HCT116 (cell line): ENCODE measurements around the gene TMEM50B. TPM values are rescaled to one million over a fixed set of nuclear protein-coding genes. Genes with fewer than 3 reads are reported as not detected.

Experiments used
- ATAC-seq: fragments of 200-7000 bp; cut with Tn5 transposase; 2 replicates; pipeline ENCODE4 v1.9.1; 2020; ENCODE audit warnings: mild to moderate bottlenecking, moderate library complexity
- BruUV-seq: library from RNA; stranded (reverse); fragments of 400-500 nt; replicated peaks from 2 replicates; lab custom pipeline; 2021; lab: Mats Ljungman, UMichigan
- CTCF ChIA-PET: fragments of 300-600 bp; sonication (Branson Sonifier 250); formaldehyde crosslinking; loops from one replicate; lab custom pipeline; 2021; ENCODE audit warnings: antibody characterized with exemption; lab: Charles Lee
- POLR2A ChIA-PET: fragments of 300-600, 350-600 bp; sonication (Branson Sonifier 250); formaldehyde crosslinking; loops from one replicate; lab custom pipeline; 2021; ENCODE audit warnings: antibody characterized with exemption; lab: Charles Lee
- RAD21 ChIA-PET, 2 experiments: fragments of 300-600 bp; sonication (Branson Sonifier 250); formaldehyde crosslinking; loops; one replicate each; lab custom pipeline; 2023; ENCODE audit warnings: low total read pairs in 2 of 2; ENCODE audit not compliant: uncharacterized antibody in 2 of 2, unreplicated experiment in 2 of 2, low non-redundant PET in 1 of 2; lab: Charles Lee
- DNase-seq: peaks from one replicate; pipeline ENCODE4 v3.0.0-alpha.2; 2010; ENCODE audit warnings: low read depth, low spot score
- H2AFZ ChIP-seq: fragments of 200-600 bp; shearing (Covaris generic), sonication (generic); 2 replicates; pipeline ENCODE4 v1.6.1; 2017; ENCODE audit warnings: low read depth, mixed run types, mixed read lengths, antibody characterized with exemption, low read length; ENCODE audit not compliant: poor library complexity, severe bottlenecking
- H3K27ac ChIP-seq: 2 replicates; pipeline ENCODE4 v1.5.1; 2012; ENCODE audit warnings: low read depth, low read length
- H3K27me3 ChIP-seq: fragments of 200-600 bp; sonication (generic); 2 replicates; pipeline ENCODE4 v1.6.1; 2016; ENCODE audit warnings: mixed run types, low read length, mixed read lengths; ENCODE audit not compliant: insufficient read depth
- H3K36me3 ChIP-seq, 2 experiments: fragments of 200-500 bp in 1 of 2; fragments of 200-600 bp in 1 of 2; sonication (Bioruptor generic) in 1 of 2; sonication (generic) in 1 of 2; 2 replicates each; pipeline versions ENCODE4 v1.5.1 to v1.6.1; 2014 to 2016; ENCODE audit warnings: low read length in 2 of 2, inconsistent platforms in 1 of 2, mixed read lengths in 1 of 2, mixed run types in 1 of 2; ENCODE audit not compliant: insufficient read depth in 2 of 2, control insufficient read depth in 1 of 2
- H3K4me1 ChIP-seq, 2 experiments: fragments of 200-600 bp in 1 of 2; sonication (generic) in 1 of 2; 2 replicates each; pipeline versions ENCODE4 v1.5.1 to v1.6.1; 2012 to 2017; ENCODE audit warnings: low read length in 2 of 2, inconsistent platforms in 1 of 2, mild to moderate bottlenecking in 1 of 2, mixed read lengths in 1 of 2, mixed run types in 1 of 2, moderate library complexity in 1 of 2; ENCODE audit not compliant: insufficient read depth in 2 of 2, control insufficient read depth in 1 of 2
- H3K4me2 ChIP-seq: fragments of 200-600 bp; sonication (generic); 2 replicates; pipeline ENCODE4 v1.6.1; 2017; ENCODE audit warnings: mixed run types, low read length, mixed read lengths
- H3K4me3 ChIP-seq, 2 experiments: fragments of 200-600 bp in 1 of 2; sonication (generic) in 1 of 2; replicated peaks in 1 of 2; 2 replicates each; pipeline ENCODE4 v1.5.1; 2011 to 2016; ENCODE audit warnings: low read length in 2 of 2, control low read depth in 1 of 2, low read depth in 1 of 2, mild to moderate bottlenecking in 1 of 2, mixed read lengths in 1 of 2, mixed run types in 1 of 2
- H3K79me2 ChIP-seq: fragments of 200-600 bp; sonication (generic); 2 replicates; pipeline ENCODE4 v1.6.1; 2017; ENCODE audit warnings: mild to moderate bottlenecking, mixed run types, low read length, moderate library complexity, mixed read lengths; ENCODE audit not compliant: insufficient read depth
- H3K9ac ChIP-seq: fragments of 200-600 bp; sonication (generic); 2 replicates; pipeline ENCODE4 v1.6.1; 2016; ENCODE audit warnings: low read length, mixed read lengths
- H3K9me2 ChIP-seq: fragments of 200-600 bp; sonication (generic), shearing (Covaris generic); 2 replicates; pipeline ENCODE4 v1.6.1; 2017; ENCODE audit warnings: mixed run types, mild to moderate bottlenecking, moderate library complexity; ENCODE audit not compliant: insufficient read depth
- H3K9me3 ChIP-seq, 2 experiments: fragments of 200-500 bp in 1 of 2; fragments of 200-600 bp in 1 of 2; sonication (Bioruptor generic) in 1 of 2; sonication (generic) in 1 of 2; 2 replicates each; pipeline ENCODE4 v1.6.1; 2014 to 2017; ENCODE audit warnings: low read length in 2 of 2, mixed read lengths in 2 of 2, inconsistent platforms in 1 of 2, low read depth in 1 of 2, mild to moderate bottlenecking in 1 of 2, mixed run types in 1 of 2, moderate library complexity in 1 of 2; ENCODE audit not compliant: control insufficient read depth in 1 of 2, insufficient read depth in 1 of 2
- H4K20me1 ChIP-seq: fragments of 200-600 bp; sonication (generic), shearing (Covaris generic); 2 replicates; pipeline ENCODE4 v1.6.1; 2017; ENCODE audit warnings: mixed run types, mild to moderate bottlenecking, moderate library complexity; ENCODE audit not compliant: insufficient read depth
- CEBPB ChIP-seq: IDR thresholded peaks from 2 replicates; pipeline ENCODE4 v1.6.1; 2012; ENCODE audit warnings: low read depth
- EGR1 ChIP-seq: IDR thresholded peaks from 2 replicates; pipeline ENCODE4 v1.6.1; 2012; ENCODE audit warnings: low read depth
- ELF1 ChIP-seq: IDR thresholded peaks from 2 replicates; pipeline ENCODE4 v1.6.1; 2012; ENCODE audit warnings: low read depth, borderline replicate concordance
- FOSL1 ChIP-seq: IDR thresholded peaks from 2 replicates; pipeline ENCODE4 v1.6.1; 2012; ENCODE audit warnings: low read depth
- POLR2A ChIP-seq: IDR thresholded peaks from 2 replicates; pipeline ENCODE4 v1.7.0; 2011; ENCODE audit warnings: borderline replicate concordance; ENCODE audit not compliant: insufficient read depth, insufficient read length; ENCODE audit errors: extremely low read depth
- POLR2AphosphoS5 ChIP-seq: IDR thresholded peaks from 2 replicates; pipeline ENCODE4 v1.6.1; 2011; ENCODE audit warnings: mild to moderate bottlenecking, low read depth, low read length, moderate library complexity
- SP1 ChIP-seq: IDR thresholded peaks from 2 replicates; pipeline ENCODE4 v1.6.1; 2012; ENCODE audit warnings: low read depth
- SRF ChIP-seq: IDR thresholded peaks from 2 replicates; pipeline ENCODE4 v1.6.1; 2012; ENCODE audit warnings: low read depth
- ZFX ChIP-seq: fragments of 450-650 bp; IDR thresholded peaks from 2 replicates; pipeline ENCODE4 v1.6.1; 2017
- ZNF274 ChIP-seq: fragments of 200-500 bp; sonication (Bioruptor generic); IDR thresholded peaks from 2 replicates; pipeline ENCODE4 v1.6.1; 2014; ENCODE audit warnings: mild to moderate bottlenecking, low read depth, low read length, inconsistent platforms
- intact Hi-C: fragments of 100-400 bp; cut with micrococcal nuclease; formaldehyde crosslinking; loops from 2 replicates; pipeline ENCODE4 v1.10.0; 2022
- total RNA-seq: library from RNA; stranded (reverse); gene quantifications from one replicate; pipeline ENCODE4 v1.2.1, GENCODE V29; 2021; ENCODE audit not compliant: unreplicated experiment
- TF ChIP-seq, protein P1 (sequence below): IDR thresholded peaks from 2 replicates; pipeline ENCODE4 v1.6.1; 2012

TMEM50B gene
- total RNA-seq, 1 experiment from 2014 or later, result 18.8 TPM

- POLR2A ChIA-PET, result interaction anchor here (0.9 to 4.2 kb wide), 7 partner anchors 11 to 76 kb away, joined by 3 to 52 read pairs (median 3); partner anchors contain the start of genes DNAJC28 and SON
- peaks cover 11% of the 10 kb centered on the region; the same call in 1 of the 2 replicates for H3K79me2 ChIP-seq
- H3K9ac ChIP-seq, result peak overlapping the region; percentile 78
- TF ChIP-seq SRF (no peak), POLR2AphosphoS5 (no peak), ZFX (no peak), SP1 (no peak), ELF1 (no peak), ZNF274 (no peak), CEBPB (no peak), POLR2A (no peak), EGR1 (no peak), FOSL1 (no peak)
- TF ChIP-seq, protein P1, sequence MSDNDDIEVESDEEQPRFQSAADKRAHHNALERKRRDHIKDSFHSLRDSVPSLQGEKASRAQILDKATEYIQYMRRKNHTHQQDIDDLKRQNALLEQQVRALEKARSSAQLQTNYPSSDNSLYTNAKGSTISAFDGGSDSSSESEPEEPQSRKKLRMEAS, result no peak
- peak overlapping the region; percentile 56 for H2AFZ ChIP-seq
- H4K20me1 ChIP-seq, result no peaks in the 10 kb centered on the region
- H3K9me3 ChIP-seq, result no peaks in the 10 kb centered on the region
- no peaks in the 10 kb centered on the region for H3K27me3 ChIP-seq
- no peaks in the 10 kb centered on the region for H3K9me2 ChIP-seq
- intact Hi-C loops, result no loop called here
- RAD21 ChIA-PET, result interaction anchor here in 1 of 2 experiments (0.7 kb wide), 1 partner anchor 535 kb away, joined by 3 read pairs; no protein-coding TSS in a partner anchor
- BruUV-seq, result TSS peak; percentile 81
- peaks cover 5 to 13% of the 10 kb centered on the region in 2 experiments for H3K4me1 ChIP-seq
- H3K4me3 ChIP-seq, result peak overlapping the region; percentile 78 to 92
- H3K4me2 ChIP-seq, result peak overlapping the region; percentile 95
- peak overlapping the region; percentile 66 for H3K27ac ChIP-seq
- CTCF ChIA-PET, result interaction anchor here (1.2 to 1.4 kb wide), 5 partner anchors 11 to 879 kb away, joined by 3 to 7 read pairs (median 6); partner anchors contain the start of gene DNAJC28
- no peak for ATAC-seq
- no peak for DNase-seq
- H3K36me3 ChIP-seq, result no peaks in the 10 kb centered on the region
Measured at GRCh38 chr21:33480481-33481103, 818 bp upstream of the TMEM50B start.
